OCI-LY7 (cell line): ENCODE measurements around the gene SYT9.

Experiments
- CTCF ChIP-seq: fragments of 200-600 bp; sonication (generic); conservative IDR thresholded peaks from 2 replicates; pipeline ENCODE4 v1.5.1; 2014; ENCODE audit warnings: mild to moderate bottlenecking, antibody characterized with exemption, low read length, moderate library complexity, mixed read lengths
- EZH2phosphoT487 ChIP-seq: fragments of 200-600 bp; sonication (generic); IDR thresholded peaks from 2 replicates; pipeline ENCODE4 v1.6.1; 2018; ENCODE audit warnings: low read depth, borderline replicate concordance, mild to moderate bottlenecking, mixed run types, antibody characterized with exemption, low read length, moderate library complexity, mixed read lengths

GRCh38 chr11:7220636-7221035, 31.1 kb upstream of the SYT9 start:
- no peak for TF ChIP-seq EZH2phosphoT487
- TF ChIP-seq CTCF, result no peak
